NCI-H2227 treated with DMSO at 0.1 percent for 48 hours (cell line): Measurements from ENCODE around the gene ZNF350.
"Not testable (repeated sequence)": the region's sequence is repeated elsewhere in the genome, so short reads cannot be mapped to it uniquely, and the experiment has no call there.

Experiments
- DNase-seq: peaks from one replicate; lab custom pipeline; 2025; lab: John Stamatoyannopoulos, UW

Gene ZNF350

DNA sequence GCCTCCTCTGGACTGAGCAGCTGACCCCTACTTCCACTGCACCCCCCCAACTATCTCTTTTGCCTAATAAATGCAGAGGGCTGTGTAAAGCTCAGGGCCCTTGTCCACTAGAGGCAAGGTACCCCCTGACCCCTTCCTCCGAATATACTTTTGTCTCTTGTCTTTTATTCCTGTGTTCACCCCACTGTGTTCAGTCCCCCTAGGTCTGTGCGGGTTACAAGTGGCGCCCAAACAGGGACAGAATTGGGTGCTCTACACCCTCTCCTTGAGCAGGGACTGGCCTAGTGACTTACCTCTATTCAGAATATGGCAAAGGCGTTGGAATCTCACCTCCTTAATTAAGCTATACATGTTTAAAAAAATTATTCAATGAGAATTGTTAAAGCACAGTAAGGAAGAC lies 15.0 kb downstream of the ZNF350 start:
- DNase-seq = no peak

DNA sequence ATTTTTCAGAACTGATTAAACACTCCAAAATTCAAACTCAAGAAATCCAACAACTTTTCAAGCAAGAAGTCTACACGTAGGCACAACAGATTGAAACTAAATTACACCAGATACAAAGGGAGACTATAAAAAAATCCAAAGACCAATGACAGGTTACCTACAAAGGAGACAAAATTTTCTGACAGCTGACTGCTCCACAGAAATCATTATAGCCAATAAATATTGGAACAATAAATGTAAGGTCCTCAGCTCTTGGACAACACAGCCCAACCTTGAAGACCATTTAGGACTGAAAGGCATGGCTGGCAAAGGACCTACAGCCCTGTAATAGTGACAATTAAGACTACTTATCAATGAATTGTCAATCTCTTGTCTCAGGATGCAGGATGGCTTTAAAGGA lies 15.9 kb downstream of the ZNF350 start:
- no peak for DNase-seq

GRCh38 chr19:51965583-51965982 lies 21.1 kb downstream of the ZNF350 start:
- DNase-seq = no peak

DNA sequence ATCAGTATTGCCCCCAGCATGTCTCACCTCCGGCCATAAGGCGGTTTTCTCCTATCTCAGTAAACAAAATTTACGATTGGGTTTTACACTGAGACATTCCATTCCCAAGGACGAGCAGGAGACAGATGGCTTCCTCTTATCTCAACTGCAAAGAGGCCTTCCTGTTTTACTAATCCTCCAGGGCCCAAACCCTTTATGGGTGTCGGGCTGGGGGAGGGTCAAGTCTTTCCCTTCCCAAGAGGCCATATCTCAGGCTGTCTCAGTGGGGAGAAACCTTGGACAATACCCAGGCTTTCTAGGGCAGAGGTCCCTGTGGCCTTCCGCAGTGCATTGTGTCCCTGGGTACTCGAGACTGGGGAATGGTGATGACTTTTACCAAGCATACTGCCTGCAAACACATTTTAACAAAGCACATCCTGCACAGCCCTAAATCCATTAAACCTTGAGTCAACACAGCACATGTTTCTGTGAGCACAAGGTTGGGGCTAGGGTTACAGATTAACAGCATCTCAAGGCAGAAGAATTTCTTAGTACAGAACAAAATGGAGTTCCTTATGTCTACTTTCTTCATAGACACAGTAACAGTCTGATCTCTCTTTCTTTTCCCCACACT lies 25.9 kb downstream of the ZNF350 start:
- not testable (repeated sequence) for DNase-seq

DNA sequence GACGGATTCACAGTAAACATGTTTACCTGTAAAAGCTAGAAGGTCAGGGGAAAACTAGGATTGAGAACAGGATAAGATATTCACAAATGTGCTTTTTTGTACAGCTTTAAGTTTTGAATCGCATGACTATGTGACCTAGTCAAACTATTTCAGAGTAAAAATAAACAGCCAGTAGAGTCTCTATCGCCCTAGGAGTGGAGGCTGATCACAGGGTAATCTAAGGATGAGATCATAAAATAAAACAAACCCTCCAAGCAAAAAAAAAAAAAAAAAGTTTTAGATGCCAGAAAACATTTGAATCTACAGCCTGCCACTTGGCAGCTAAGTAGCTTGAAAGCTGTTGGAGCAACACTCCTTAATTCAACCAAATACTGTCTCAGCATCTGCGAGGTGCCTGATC lies 26.8 kb downstream of the ZNF350 start:
- DNase-seq = no peak

DNA sequence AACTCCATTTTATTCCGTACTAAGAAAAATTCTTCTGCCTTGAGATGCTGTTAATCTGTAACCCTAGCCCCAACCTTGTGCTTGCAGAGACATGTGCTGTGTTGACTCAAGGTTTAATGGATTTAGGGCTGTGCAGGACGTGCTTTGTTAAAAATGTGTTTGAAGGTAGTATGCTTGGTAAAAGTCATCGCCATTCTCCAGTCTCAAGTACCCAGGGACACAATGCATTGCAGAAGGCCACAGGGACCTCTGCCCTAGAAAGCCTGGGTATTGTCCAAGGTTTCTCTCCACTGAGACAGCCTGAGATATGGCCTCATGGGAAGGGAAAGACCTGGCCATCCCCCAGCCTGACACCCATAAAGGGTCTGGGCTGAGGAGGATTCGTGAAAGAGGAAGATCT lies 28.8 kb downstream of the ZNF350 start:
- not testable (repeated sequence) for DNase-seq

DNA sequence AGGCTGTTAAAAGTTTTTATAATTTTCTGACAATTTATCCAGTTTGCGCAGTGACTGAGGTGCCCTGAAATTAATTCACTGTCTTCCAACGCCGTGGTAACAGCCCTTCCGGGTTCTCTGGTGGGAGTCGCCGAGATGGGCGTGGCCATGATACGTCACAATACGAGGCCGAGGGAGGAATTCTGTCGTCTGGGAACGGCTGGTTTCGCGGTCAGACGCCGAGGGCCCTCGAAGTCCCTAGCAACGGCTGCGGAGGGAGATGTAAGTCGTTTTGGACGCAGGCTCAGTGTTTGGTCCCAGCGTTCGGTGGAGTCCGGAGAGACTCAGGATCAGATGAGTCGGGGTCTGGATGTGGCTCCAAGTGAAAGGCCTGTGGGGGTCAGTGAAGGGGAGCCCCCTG lies 37.7 kb downstream of the ZNF350 start:
- DNase-seq = no peak

DNA sequence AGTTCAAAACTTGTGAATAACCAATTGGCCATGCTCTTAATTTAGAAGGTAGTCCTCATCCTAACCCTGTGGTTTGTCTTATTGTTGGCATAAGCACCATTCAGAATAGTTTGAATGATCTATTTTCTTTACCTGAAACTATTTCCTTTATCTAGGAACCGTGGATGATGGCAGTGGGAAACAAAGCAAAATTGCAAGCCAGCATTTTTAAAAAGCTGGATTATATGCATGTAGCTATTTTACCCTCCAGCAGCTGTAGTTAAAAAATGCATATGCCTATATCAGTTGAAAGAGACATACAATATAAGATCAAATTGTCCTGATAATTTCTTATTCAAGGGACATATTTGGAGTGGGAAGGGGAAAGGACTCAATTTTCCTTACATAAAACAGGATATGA lies 40.0 kb downstream of the ZNF350 start:
- no peak for DNase-seq

- no peak for DNase-seq
These were observed 41.7 kb downstream of the ZNF350 start for GRCh38 chr19:51944798-51945552.

GRCh38 chr19:51938936-51939335 lies 47.7 kb downstream of the ZNF350 start:
- no peak for DNase-seq

DNA sequence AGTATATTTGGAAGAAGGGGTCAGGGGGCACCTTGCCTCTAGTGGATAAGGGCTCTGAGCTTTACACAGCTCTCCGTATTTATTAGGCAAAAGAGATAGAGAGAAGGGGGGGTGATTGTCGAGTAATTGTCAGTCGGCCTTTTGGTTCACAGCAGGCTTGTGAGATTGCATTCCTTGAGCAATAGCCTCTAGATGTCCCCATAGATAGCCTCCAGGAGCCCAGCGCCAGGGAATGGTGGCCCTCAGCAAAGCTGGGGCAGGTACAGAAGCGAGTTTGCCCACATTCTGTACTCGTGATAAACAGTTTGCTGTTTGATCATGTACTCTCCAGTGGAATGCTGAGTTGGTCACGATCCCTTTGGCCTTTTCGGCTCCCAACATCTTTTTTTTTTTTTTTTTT lies 54.7 kb downstream of the ZNF350 start:
- no peak for DNase-seq

- DNase-seq = no peak
These were observed 58.8 kb downstream of the ZNF350 start for GRCh38 chr19:51927859-51928258.

DNA sequence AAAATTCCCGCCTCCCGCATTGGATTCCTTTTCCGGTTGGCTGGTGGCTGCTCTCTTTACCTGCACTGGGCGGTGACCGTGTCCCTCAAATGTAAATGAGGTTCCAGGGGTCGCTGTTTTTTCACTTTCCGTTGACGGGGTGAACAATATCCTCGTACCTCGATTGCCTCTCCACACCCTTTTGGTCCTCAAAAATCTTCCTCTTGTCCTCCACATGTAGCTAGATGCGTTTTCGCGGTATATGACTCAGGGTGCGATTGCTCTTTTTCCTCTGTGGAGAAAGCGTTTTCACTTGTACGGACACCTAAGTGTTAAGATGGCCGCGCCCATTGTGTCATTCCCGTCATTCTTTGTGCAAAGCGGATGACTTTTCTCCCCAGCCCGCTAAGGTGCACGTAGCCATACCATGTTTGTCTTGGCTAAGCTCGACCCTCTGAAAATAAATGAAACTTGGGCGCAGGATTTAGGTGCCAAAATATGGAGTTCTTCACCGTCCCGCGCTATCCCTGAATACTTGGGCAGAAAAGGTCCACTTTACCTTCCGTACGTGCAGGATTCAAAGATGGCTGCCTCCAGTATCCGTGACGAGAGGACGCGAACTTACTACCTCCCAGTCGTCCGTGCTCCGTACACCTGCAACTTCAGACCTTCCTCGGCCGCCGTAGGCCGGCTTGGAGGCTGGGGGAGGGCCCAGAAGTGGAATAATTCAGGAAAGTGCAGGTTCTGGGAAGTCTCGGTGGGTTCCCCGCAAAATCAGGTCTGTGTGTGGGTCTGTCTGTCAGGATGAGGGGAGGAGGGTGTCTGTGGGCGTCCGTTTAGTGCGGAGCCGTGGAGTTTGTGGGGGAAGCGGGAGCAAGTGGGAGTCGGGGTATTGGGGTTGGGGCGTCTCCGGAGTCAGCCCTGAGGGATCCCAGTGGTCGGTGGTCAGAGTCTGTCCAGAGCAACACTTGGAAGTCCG lies 59.6 kb downstream of the ZNF350 start, which contains the start of gene ZNF613:
Gene ZNF613, plus strand, starts transcription at position 689 of the 958 bp plus-strand sequence. CDS start 8,749 bp downstream, outside the sequence.
- DNase-seq = peak; percentile 95

GRCh38 chr19:51926426-51926783 lies 60.2 kb downstream of the ZNF350 start:
- DNase-seq = no peak

- DNase-seq = no peak
These were observed 64.7 kb downstream of the ZNF350 start for GRCh38 chr19:51921949-51922348.

DNA sequence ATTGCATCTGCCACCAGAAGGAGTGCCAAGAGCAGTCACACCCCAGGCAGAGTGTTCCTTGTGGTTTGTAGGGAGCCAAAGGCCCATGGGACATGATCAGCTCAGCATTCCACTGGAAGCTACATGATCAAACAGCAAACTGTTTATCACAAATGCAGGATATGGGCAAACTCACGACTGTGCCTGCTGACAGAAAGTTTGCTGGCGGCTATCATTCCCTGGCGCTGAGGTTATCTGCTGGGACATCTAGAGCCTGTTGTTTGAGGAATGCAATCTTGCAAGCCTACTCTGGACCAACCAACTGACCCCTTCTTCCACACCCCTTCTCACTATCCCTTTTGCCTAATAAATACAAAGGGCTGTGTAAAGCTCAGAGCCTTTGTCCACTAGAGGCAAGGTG lies 67.0 kb downstream of the ZNF350 start:
- no peak for DNase-seq

GRCh38 chr19:51916167-51916566 lies 70.5 kb downstream of the ZNF350 start:
- no peak for DNase-seq

DNA sequence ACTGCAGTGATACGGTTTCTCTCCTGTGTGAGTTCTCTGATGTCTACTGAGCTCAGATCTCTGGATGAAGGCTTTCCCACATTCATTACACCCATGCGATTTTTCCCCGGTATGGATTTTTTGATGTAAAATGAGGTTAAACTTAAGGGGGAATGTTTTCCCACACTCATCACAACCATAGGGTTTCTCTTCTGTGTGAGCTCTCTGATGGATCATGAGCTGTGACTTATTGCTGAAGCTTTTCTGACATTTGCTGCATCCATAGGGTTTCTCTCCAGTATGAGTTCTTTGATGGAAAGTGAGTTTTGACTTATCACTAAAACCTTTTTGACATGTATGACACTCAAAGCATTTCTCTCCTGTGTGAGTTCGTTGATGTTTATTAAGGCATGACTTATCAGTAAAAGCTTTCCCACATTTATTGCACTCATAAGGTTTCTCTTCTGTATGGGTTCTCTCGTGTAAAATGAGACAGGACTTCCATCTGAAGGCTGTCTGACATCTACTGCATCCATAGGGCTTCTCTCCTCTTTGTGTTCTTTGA lies 71.2 kb downstream of the ZNF350 start:
- no peak for DNase-seq
